Cardiac fibroblast (primary cell): Measurements from ENCODE around the gene FBLIM1.

ENCODE experiments used
- DNase-seq, 2 donors: peaks; one replicate each; pipeline versions ENCODE4 v3.0.0 to v3.0.0-alpha.2; 2010; ENCODE audit warnings: low read depth in 2 of 2
- H3K4me3 ChIP-seq, 2 donors: replicated peaks in 1 of 2; 1 replicate in 1 of 2; 2 replicates in 1 of 2; pipeline ENCODE4 v1.5.1; 2011; ENCODE audit warnings: low read depth in 2 of 2, low read length in 2 of 2, mild to moderate bottlenecking in 2 of 2, moderate library complexity in 1 of 2
- TF ChIP-seq, protein P1 (sequence below): IDR thresholded peaks from one replicate; pipeline ENCODE4 v1.5.1; 2011; ENCODE audit warnings: low read depth, mild to moderate bottlenecking, low read length, inconsistent platforms

Gene FBLIM1

GRCh38 chr1:15726508-15726907, 32.1 kb upstream of the FBLIM1 start:
- no peak for DNase-seq
- TF ChIP-seq, protein P1, sequence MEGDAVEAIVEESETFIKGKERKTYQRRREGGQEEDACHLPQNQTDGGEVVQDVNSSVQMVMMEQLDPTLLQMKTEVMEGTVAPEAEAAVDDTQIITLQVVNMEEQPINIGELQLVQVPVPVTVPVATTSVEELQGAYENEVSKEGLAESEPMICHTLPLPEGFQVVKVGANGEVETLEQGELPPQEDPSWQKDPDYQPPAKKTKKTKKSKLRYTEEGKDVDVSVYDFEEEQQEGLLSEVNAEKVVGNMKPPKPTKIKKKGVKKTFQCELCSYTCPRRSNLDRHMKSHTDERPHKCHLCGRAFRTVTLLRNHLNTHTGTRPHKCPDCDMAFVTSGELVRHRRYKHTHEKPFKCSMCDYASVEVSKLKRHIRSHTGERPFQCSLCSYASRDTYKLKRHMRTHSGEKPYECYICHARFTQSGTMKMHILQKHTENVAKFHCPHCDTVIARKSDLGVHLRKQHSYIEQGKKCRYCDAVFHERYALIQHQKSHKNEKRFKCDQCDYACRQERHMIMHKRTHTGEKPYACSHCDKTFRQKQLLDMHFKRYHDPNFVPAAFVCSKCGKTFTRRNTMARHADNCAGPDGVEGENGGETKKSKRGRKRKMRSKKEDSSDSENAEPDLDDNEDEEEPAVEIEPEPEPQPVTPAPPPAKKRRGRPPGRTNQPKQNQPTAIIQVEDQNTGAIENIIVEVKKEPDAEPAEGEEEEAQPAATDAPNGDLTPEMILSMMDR = no peak
- no peak overlapping the region for H3K4me3 ChIP-seq

- no peak for DNase-seq
- TF ChIP-seq, protein P1 = no peak
Observed at GRCh38 chr1:15727021-15727420, 31.6 kb upstream of the FBLIM1 start.

GRCh38 chr1:15727424-15727823, 31.2 kb upstream of the FBLIM1 start:
- TF ChIP-seq, protein P1 = no peak
- no peak for DNase-seq
- no peak overlapping the region for H3K4me3 ChIP-seq

More at GRCh38 chr1:15727021-15727420, 31.6 kb upstream of the FBLIM1 start:
- no peak overlapping the region for H3K4me3 ChIP-seq

- TF ChIP-seq, protein P1 = no peak
- DNase-seq = no peak
- no peak overlapping the region for H3K4me3 ChIP-seq
Observed at GRCh38 chr1:15727866-15728534, 30.6 kb upstream of the FBLIM1 start.

DNA sequence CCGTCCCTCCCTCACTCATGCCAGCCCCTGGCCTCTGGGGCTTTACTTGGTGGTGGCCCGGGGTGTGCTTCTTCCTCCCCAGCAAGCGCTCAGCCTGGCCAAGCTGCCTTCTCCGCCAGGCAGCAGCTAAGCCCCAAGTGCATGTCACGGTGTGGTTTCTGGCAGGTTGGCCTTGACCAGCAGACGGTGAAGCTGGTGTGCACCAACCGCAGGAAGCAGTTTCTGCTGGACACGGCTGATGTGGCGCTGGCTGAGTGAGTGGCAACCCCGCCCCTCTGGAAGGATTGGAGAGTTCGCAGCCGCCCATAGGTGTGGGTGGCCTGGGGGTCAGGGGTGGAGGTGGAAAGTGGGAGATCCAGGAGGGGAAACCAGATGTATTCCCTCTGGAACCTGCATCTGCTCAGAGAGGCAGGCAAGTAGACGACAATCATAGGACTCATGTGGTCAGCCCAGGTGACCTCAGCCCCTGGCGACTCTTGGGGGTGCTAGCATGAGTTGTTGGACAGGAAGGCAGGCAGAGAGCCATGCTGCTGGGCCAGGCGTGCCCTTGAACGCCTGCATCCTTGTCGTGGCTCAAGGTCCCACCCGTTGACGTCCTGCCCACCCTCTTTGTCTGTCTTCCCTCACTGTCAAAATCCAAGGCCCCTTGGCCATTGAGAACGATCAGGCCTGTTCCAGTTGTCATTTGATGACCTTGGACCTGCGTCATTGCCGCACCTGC, 29.5 kb upstream of the FBLIM1 start:
- no peak overlapping the region for H3K4me3 ChIP-seq
- DNase-seq = no peak
- TF ChIP-seq, protein P1 = no peak

- no peak overlapping the region for H3K4me3 ChIP-seq
- TF ChIP-seq, protein P1 = no peak
- DNase-seq = no peak
Observed at GRCh38 chr1:15730423-15730822, 28.2 kb upstream of the FBLIM1 start.
